H9 (cell line): ENCODE results near the gene FAM240A. TPM values are rescaled to one million over a fixed set of nuclear protein-coding genes. Genes with fewer than 3 reads are reported as not detected.

ENCODE experiments used
- DNase-seq: peaks from one replicate; pipeline ENCODE4 v3.0.0-alpha.2; 2017
- H2AFZ ChIP-seq: one replicate; pipeline ENCODE4 v1.6.1; 2013; ENCODE audit warnings: mild to moderate bottlenecking, low read length, control low read depth, moderate library complexity
- H2AK5ac ChIP-seq: 2 replicates; pipeline ENCODE4 v1.6.1; 2013; ENCODE audit warnings: low read length, control low read depth, mixed read lengths; ENCODE audit not compliant: insufficient read length
- H2BK120ac ChIP-seq: one replicate; pipeline ENCODE4 v1.6.1; 2013; ENCODE audit warnings: low read depth, mild to moderate bottlenecking, low read length, control low read depth, inconsistent platforms; ENCODE audit not compliant: poor library complexity, severe bottlenecking
- H2BK12ac ChIP-seq: 2 replicates; pipeline ENCODE4 v1.6.1; 2013; ENCODE audit warnings: low read length, control low read depth, mixed read lengths, low read depth; ENCODE audit not compliant: insufficient read length
- H2BK15ac ChIP-seq: 2 replicates; pipeline ENCODE4 v1.6.1; 2013; ENCODE audit warnings: low read depth, low read length, control low read depth
- H2BK20ac ChIP-seq: one replicate; pipeline ENCODE4 v1.6.1; 2013; ENCODE audit warnings: low read depth, mild to moderate bottlenecking, low read length, control low read depth, inconsistent platforms; ENCODE audit not compliant: poor library complexity, severe bottlenecking
- H2BK5ac ChIP-seq: 2 replicates; pipeline ENCODE4 v1.6.1; 2013; ENCODE audit warnings: low read length, control low read depth, mixed read lengths; ENCODE audit not compliant: insufficient read length
- H3K14ac ChIP-seq: 2 replicates; pipeline ENCODE4 v1.6.1; 2013; ENCODE audit warnings: low read length, control low read depth; ENCODE audit not compliant: insufficient read depth
- H3K18ac ChIP-seq: 2 replicates; pipeline ENCODE4 v1.6.1; 2013; ENCODE audit warnings: low read depth, mild to moderate bottlenecking, mixed read lengths, low read length, control low read depth; ENCODE audit not compliant: insufficient read length
- H3K23ac ChIP-seq: 2 replicates; pipeline ENCODE4 v1.6.1; 2013; ENCODE audit warnings: low read length, control low read depth, mixed read lengths, low read depth; ENCODE audit not compliant: insufficient read length
- H3K23me2 ChIP-seq: 2 replicates; pipeline ENCODE4 v1.6.1; 2013; ENCODE audit warnings: low read depth, mild to moderate bottlenecking, mixed read lengths, low read length, control low read depth; ENCODE audit not compliant: insufficient read length, poor library complexity, severe bottlenecking
- H3K27ac ChIP-seq: 2 replicates; pipeline ENCODE4 v1.5.1; 2013; ENCODE audit warnings: low read length, control low read depth, mixed read lengths, low read depth; ENCODE audit not compliant: insufficient read length
- H3K27me3 ChIP-seq: 2 replicates; pipeline ENCODE4 v1.6.1; 2013; ENCODE audit warnings: low read length, control low read depth, inconsistent platforms; ENCODE audit not compliant: insufficient read depth
- H3K4ac ChIP-seq: 2 replicates; pipeline ENCODE4 v1.6.1; 2013; ENCODE audit warnings: low read depth, mild to moderate bottlenecking, control low read depth, inconsistent platforms, low read length, moderate library complexity
- H3K4me1 ChIP-seq: 2 replicates; pipeline ENCODE4 v1.6.1; 2013; ENCODE audit warnings: low read length, control low read depth, inconsistent platforms; ENCODE audit not compliant: insufficient read depth
- H3K4me2 ChIP-seq: 2 replicates; pipeline ENCODE4 v1.6.1; 2013; ENCODE audit warnings: low read length, control low read depth, mixed read lengths; ENCODE audit not compliant: insufficient read length, insufficient read depth
- H3K56ac ChIP-seq: 2 replicates; pipeline ENCODE4 v1.6.1; 2013; ENCODE audit warnings: low read depth, mild to moderate bottlenecking, mixed read lengths, low read length, control low read depth; ENCODE audit not compliant: insufficient read length
- H3K79me1 ChIP-seq: 2 replicates; pipeline ENCODE4 v1.6.1; 2013; ENCODE audit warnings: low read depth, mild to moderate bottlenecking, moderate library complexity, low read length, control low read depth, inconsistent platforms; ENCODE audit not compliant: insufficient read depth, poor library complexity, severe bottlenecking
- H3K79me2 ChIP-seq: 2 replicates; pipeline ENCODE4 v1.6.1; 2013; ENCODE audit warnings: low read length, control low read depth, inconsistent platforms; ENCODE audit not compliant: insufficient read depth
- H3K9ac ChIP-seq: 2 replicates; pipeline ENCODE4 v1.6.1; 2013; ENCODE audit warnings: low read length, control low read depth, mixed read lengths; ENCODE audit not compliant: insufficient read length; ENCODE audit errors: extremely low read depth
- H3K9me3 ChIP-seq: one replicate; pipeline ENCODE4 v1.6.1; 2013; ENCODE audit warnings: low read depth, low read length, inconsistent platforms; ENCODE audit not compliant: control insufficient read depth
- H3T11ph ChIP-seq: one replicate; pipeline ENCODE4 v1.6.1; 2013; ENCODE audit warnings: mild to moderate bottlenecking, low read length, control low read depth, inconsistent platforms
- H4K20me1 ChIP-seq: one replicate; pipeline ENCODE4 v1.6.1; 2013; ENCODE audit not compliant: control insufficient read depth, insufficient read length, insufficient read depth
- H4K5ac ChIP-seq: 2 replicates; pipeline ENCODE4 v1.6.1; 2013; ENCODE audit warnings: low read depth, mild to moderate bottlenecking, mixed read lengths, low read length, control low read depth; ENCODE audit not compliant: insufficient read length
- H4K8ac ChIP-seq: replicated peaks from 2 replicates; pipeline ENCODE4 v1.6.1; 2013; ENCODE audit warnings: low read length, control low read depth, mixed read lengths, low read depth; ENCODE audit not compliant: insufficient read length
- H4K91ac ChIP-seq: 2 replicates; pipeline ENCODE4 v1.6.1; 2013; ENCODE audit warnings: low read depth, mild to moderate bottlenecking, moderate library complexity, mixed read lengths, low read length, control low read depth; ENCODE audit not compliant: insufficient read length
- H3K27ac Mint-ChIP-seq, 3 experiments: 2 replicates in 2 of 3; 3 replicates in 1 of 3; pipeline ENCODE4 v1.8.0; 2020 to 2021; ENCODE audit warnings: mixed read lengths in 3 of 3, mild to moderate bottlenecking in 1 of 3, moderate library complexity in 1 of 3
- H3K27me3 Mint-ChIP-seq: 2 replicates; pipeline ENCODE4 v1.8.0; 2021; ENCODE audit warnings: low read depth, mild to moderate bottlenecking, moderate library complexity, mixed read lengths
- H3K36me3 Mint-ChIP-seq, 3 experiments: 2 replicates in 2 of 3; 3 replicates in 1 of 3; pipeline ENCODE4 v1.8.0; 2020 to 2021; ENCODE audit warnings: low read depth in 3 of 3, mixed read lengths in 3 of 3; ENCODE audit not compliant: insufficient read depth in 1 of 3
- H3K4me1 Mint-ChIP-seq, 2 experiments: 2 replicates each; pipeline ENCODE4 v1.8.0; 2020; ENCODE audit warnings: mixed read lengths in 2 of 2
- H3K4me3 Mint-ChIP-seq, 2 experiments: 2 replicates in 1 of 2; 3 replicates in 1 of 2; pipeline ENCODE4 v1.8.0; 2020 to 2021; ENCODE audit warnings: mild to moderate bottlenecking in 2 of 2, mixed read lengths in 2 of 2, moderate library complexity in 1 of 2
- H3K9me3 Mint-ChIP-seq, 2 experiments: 2 replicates in 1 of 2; 3 replicates in 1 of 2; pipeline ENCODE4 v1.8.0; 2020; ENCODE audit warnings: mild to moderate bottlenecking in 2 of 2, mixed read lengths in 2 of 2, moderate library complexity in 1 of 2
- WGBS: extraction: QIAGEN DNeasy Blood & Tissue Kit; methylation state at CpG from one replicate; pipeline ENCODE4 v1.1.7; 2013; ENCODE audit warnings: missing lambda C conversion rate, low lambda C conversion rate, mixed read lengths; ENCODE audit not compliant: insufficient read length; ENCODE audit errors: extremely low coverage; 5-methylcytosine and 5-hydroxymethylcytosine counted together
- total RNA-seq: library from RNA; stranded (reverse); gene quantifications from 2 replicates; pipeline ENCODE4 v1.2.1, GENCODE V29; 2021
- TF ChIP-seq, protein P1 (sequence below): fragments of 200-600 bp; sonication (generic); conservative IDR thresholded peaks from 3 replicates; pipeline ENCODE4 v1.8.0; 2021; ENCODE audit warnings: antibody characterized with exemption, mild to moderate bottlenecking

The FAM240A gene
- total RNA-seq, 1 experiment from 2014 or later = 0.11 TPM

DNA sequence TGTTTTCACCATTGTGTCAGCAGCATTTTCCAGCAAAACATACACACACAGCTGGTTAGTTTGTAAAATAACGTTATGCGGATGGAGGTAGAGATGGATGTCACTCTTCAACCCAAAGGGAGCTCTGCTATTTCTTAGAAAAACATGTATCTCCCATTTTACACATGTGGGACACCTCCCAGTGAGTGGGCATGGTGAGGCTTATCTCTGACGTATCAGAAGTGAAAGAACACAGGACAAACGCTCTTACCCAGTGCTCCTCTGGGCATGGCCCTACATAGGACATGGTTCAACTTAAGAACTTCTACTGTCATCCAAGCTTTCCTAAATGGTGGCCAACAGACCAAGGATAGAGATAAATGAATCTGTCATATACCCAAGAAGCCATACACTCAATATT lies 2.1 kb downstream of the FAM240A start:
- Histone ChIP-seq H3K27me3 (no peaks in the 10 kb centered on the region; the same call in 1 of the 2 replicates), H3K14ac (no peak overlapping the region), H2BK15ac (no peak overlapping the region), H3K23me2 (peaks cover 4% of the 10 kb centered on the region), H3K79me2 (no peaks in the 10 kb centered on the region), H2AK5ac (no peak overlapping the region), H3K4ac (no peak overlapping the region), H3K9me3 (no peaks in the 10 kb centered on the region), H3K18ac (no peak overlapping the region), H2BK20ac (no peak overlapping the region), H3K27ac (no peak overlapping the region), H2BK5ac (no peak overlapping the region), H4K8ac (no peak overlapping the region), H4K20me1 (no peaks in the 10 kb centered on the region), H3T11ph (no peak overlapping the region), H2AFZ (no peak overlapping the region), H4K5ac (no peak overlapping the region), H3K4me2 (no peak overlapping the region), H3K79me1 (no peaks in the 10 kb centered on the region), H3K9ac (no peak overlapping the region), H4K91ac (no peak overlapping the region), H3K4me1 (no peaks in the 10 kb centered on the region; the same call in 1 of the 2 replicates), H2BK12ac (no peak overlapping the region), H2BK120ac (no peak overlapping the region), H3K23ac (no peak overlapping the region), H3K56ac (no peak overlapping the region)
- WGBS = no CpG with 5 or more reads among the region's 4 CpGs
- Mint-ChIP-seq H3K27ac (no peak overlapping the region), H3K4me3 (no peak overlapping the region), H3K9me3 (no peaks in the 10 kb centered on the region), H3K36me3 (no peaks in the 10 kb centered on the region), H3K4me1 (peaks cover 18 to 29% of the 10 kb centered on the region in 2 experiments), H3K27me3 (peaks cover 6% of the 10 kb centered on the region)
- TF ChIP-seq, protein P1, sequence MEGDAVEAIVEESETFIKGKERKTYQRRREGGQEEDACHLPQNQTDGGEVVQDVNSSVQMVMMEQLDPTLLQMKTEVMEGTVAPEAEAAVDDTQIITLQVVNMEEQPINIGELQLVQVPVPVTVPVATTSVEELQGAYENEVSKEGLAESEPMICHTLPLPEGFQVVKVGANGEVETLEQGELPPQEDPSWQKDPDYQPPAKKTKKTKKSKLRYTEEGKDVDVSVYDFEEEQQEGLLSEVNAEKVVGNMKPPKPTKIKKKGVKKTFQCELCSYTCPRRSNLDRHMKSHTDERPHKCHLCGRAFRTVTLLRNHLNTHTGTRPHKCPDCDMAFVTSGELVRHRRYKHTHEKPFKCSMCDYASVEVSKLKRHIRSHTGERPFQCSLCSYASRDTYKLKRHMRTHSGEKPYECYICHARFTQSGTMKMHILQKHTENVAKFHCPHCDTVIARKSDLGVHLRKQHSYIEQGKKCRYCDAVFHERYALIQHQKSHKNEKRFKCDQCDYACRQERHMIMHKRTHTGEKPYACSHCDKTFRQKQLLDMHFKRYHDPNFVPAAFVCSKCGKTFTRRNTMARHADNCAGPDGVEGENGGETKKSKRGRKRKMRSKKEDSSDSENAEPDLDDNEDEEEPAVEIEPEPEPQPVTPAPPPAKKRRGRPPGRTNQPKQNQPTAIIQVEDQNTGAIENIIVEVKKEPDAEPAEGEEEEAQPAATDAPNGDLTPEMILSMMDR = no peak
- DNase-seq = no peak
